OCI-LY7 (cell line): ENCODE data around the gene CKLF.

Experiments
- CTCF ChIP-seq: fragments of 200-600 bp; sonication (generic); conservative IDR thresholded peaks from 2 replicates; pipeline ENCODE4 v1.5.1; 2014; ENCODE audit warnings: mild to moderate bottlenecking, antibody characterized with exemption, low read length, moderate library complexity, mixed read lengths
- EZH2phosphoT487 ChIP-seq: fragments of 200-600 bp; sonication (generic); IDR thresholded peaks from 2 replicates; pipeline ENCODE4 v1.6.1; 2018; ENCODE audit warnings: low read depth, borderline replicate concordance, mild to moderate bottlenecking, mixed run types, antibody characterized with exemption, low read length, moderate library complexity, mixed read lengths

GRCh38 chr16:66554021-66554420 is 1.6 kb downstream of the CKLF start:
- no peak for TF ChIP-seq CTCF
- TF ChIP-seq EZH2phosphoT487 = no peak
